ENCODE measurements around the gene LNX1. TPM values are rescaled to one million over a fixed set of nuclear protein-coding genes. Genes with fewer than 3 reads are reported as not detected.

LNX1 gene
- total and polyA plus RNA-seq, 2 of the 8 experiments (the other 6 are each of a cell fraction or from before 2014, with no cell fraction given), result 2.7 to 3.8 TPM

- CTCF ChIA-PET (ENCODE audit: partially characterized antibody), result interaction anchor here (1.0 to 7.5 kb wide), 7 partner anchors 10 to 486 kb away, joined by 3 to 54 read pairs (median 3); no protein-coding TSS in a partner anchor
- Histone ChIP-seq H3K27ac (ENCODE audit: low read depth, low read length) (no peak overlapping the region), H3K23me2 (ENCODE audit: low read depth, low read length) (no peaks in the 10 kb centered on the region)
Observed at GRCh38 chr4:53501561-53501960, 89.7 kb downstream of the LNX1 start.

More at GRCh38 chr4:53501561-53501960, 89.7 kb downstream of the LNX1 start:
- POLR2A ChIA-PET (ENCODE audit: partially characterized antibody), result no interaction called here
- Histone ChIP-seq H3K4ac (replicated peaks; ENCODE audit: insufficient read length, low read depth, low read length) (no peak overlapping the region), H4K20me1 (replicated peaks in 1 of 2; ENCODE audit: control insufficient read depth in 1 of 2, insufficient read depth in 2 of 2, low read length in 2 of 2) (peaks cover 0 to 2% of the 10 kb centered on the region in 2 experiments), H3K18ac (ENCODE audit: extremely low read depth, low read length) (no peak overlapping the region), H2BK20ac (ENCODE audit: low read length) (no peak overlapping the region), H3K14ac (ENCODE audit: insufficient read length) (no peak overlapping the region), H2AFZ (ENCODE audit: low read length) (no peak overlapping the region), H4K8ac (ENCODE audit: extremely low read depth, insufficient read depth, low read length) (no peak overlapping the region), H2BK15ac (ENCODE audit: low read length) (no peak overlapping the region), H3K4me3 (ENCODE audit: extremely low read depth in 1 of 4, insufficient read depth in 2 of 4, low read depth in 3 of 4, low read length in 4 of 4) (no peak overlapping the region), H3K9me3 (ENCODE audit: insufficient read depth in 2 of 2, low read depth in 1 of 2, low read length in 1 of 2) (no peaks in the 10 kb centered on the region), H2BK5ac (ENCODE audit: low read depth, low read length) (no peak overlapping the region), H3K23ac (ENCODE audit: insufficient read length) (no peak overlapping the region), H3K4me2 (ENCODE audit: insufficient read depth in 1 of 2, low read depth in 2 of 2, low read length in 2 of 2) (no peak overlapping the region), H3K36me3 (ENCODE audit: control insufficient read depth in 2 of 4, insufficient read depth in 4 of 4, low read length in 3 of 4) (no peaks in the 10 kb centered on the region), H4K91ac (replicated peaks; ENCODE audit: insufficient read length, low read length) (no peak overlapping the region), H3K79me2 (ENCODE audit: control insufficient read depth in 1 of 2, insufficient read depth in 2 of 2, low read length in 2 of 2) (no peaks in the 10 kb centered on the region), H4K5ac (ENCODE audit: insufficient read length, low read depth, low read length) (no peak overlapping the region), H3K79me1 (ENCODE audit: low read depth, low read length) (no peaks in the 10 kb centered on the region), H3K56ac (replicated peaks; ENCODE audit: insufficient read length, low read depth, low read length) (no peak overlapping the region), H2BK120ac (replicated peaks; ENCODE audit: low read depth, low read length) (no peak overlapping the region), H3K27me3 (replicated peaks in 1 of 4; ENCODE audit: control insufficient read depth in 3 of 4, extremely low read depth in 1 of 4, insufficient read depth in 3 of 4, low read length in 3 of 4) (no peaks in the 10 kb centered on the region), H3K4me1 (replicated peaks in 1 of 4; ENCODE audit: control insufficient read depth in 3 of 4, insufficient read depth in 4 of 4, low read length in 3 of 4) (peaks cover 0 to 7% (median 3%) of the 10 kb centered on the region in 4 experiments; a peak in 5 of 7 replicates), H3K9ac (replicated peaks in 1 of 4; ENCODE audit: extremely low read depth in 1 of 4, low read depth in 3 of 4, low read length in 3 of 4) (no peak overlapping the region), H2AK5ac (ENCODE audit: low read depth, low read length) (no peak overlapping the region), H2BK12ac (ENCODE audit: low read depth, low read length) (no peak overlapping the region)
- WGBS, 2 experiments (ENCODE audit: extremely low coverage in 1 of 2, insufficient coverage in 1 of 2, insufficient read length in 1 of 2, insufficient replicate concordance in 2 of 2, low coverage in 1 of 2, low lambda C conversion rate in 2 of 2, missing lambda C conversion rate in 1 of 2), result 95% methylated on average over 4 of the region's 4 CpGs; no CpG with 5 or more reads in 1 of the 2 experiments
- FAIRE-seq (no peak), DNase-seq (ENCODE audit: low read depth in 1 of 2, low spot score in 2 of 2) (no peak)
- TF ChIP-seq RNF2 (IDR thresholded peaks at IDR 0.05; ENCODE audit: borderline replicate concordance, low read depth, low read length, missing control alignments, poor library complexity, severe bottlenecking) (no peak), SAP30 (IDR thresholded peaks at IDR 0.05; ENCODE audit: insufficient read depth, insufficient replicate concordance, low read length) (no peak), BCL11A (IDR thresholded peaks at IDR 0.05; ENCODE audit: low read depth in 2 of 2, low read length in 2 of 2) (no peak), SRF (IDR thresholded peaks at IDR 0.05; ENCODE audit: low read depth, low read length) (no peak), KDM4A (IDR thresholded peaks at IDR 0.05; ENCODE audit: low read depth, low read length, severe bottlenecking) (no peak), E2F6 (IDR thresholded peaks at IDR 0.05) (no peak), TBP (IDR thresholded peaks at IDR 0.05; ENCODE audit: low read depth, low read length) (no peak), JUND (IDR thresholded peaks at IDR 0.05; ENCODE audit: low read length) (no peak), EZH2 (IDR thresholded peaks at IDR 0.05; ENCODE audit: low read depth, low read length, severe bottlenecking) (no peak), GTF2F1 (IDR thresholded peaks at IDR 0.05; ENCODE audit: borderline replicate concordance, low read depth, low read length) (no peak), TAF7 (optimal IDR thresholded peaks at IDR 0.05; ENCODE audit: borderline replicate concordance, low read depth, low read length) (no peak)

Measured in H1 (cell line).